ENCODE measurements around the gene HIVEP3.

- TF ChIP-seq CTCF (IDR thresholded peaks at IDR 0.05), result no peak
- no peak for TF ChIP-seq POLR2AphosphoS5 (IDR thresholded peaks at IDR 0.05)
- no peak for TF ChIP-seq POLR2A (IDR thresholded peaks at IDR 0.05; ENCODE audit: low read depth)
Observed at GRCh38 chr1:41875487-41875886, 43.2 kb downstream of the HIVEP3 start.
